ENCODE data around the gene BNC2.

BNC2 gene

GRCh38 chr9:16750553-16750952 is 119.9 kb downstream of the BNC2 start:
- no peak for DNase-seq

- DNase-seq = no peak
These were observed 125.1 kb downstream of the BNC2 start for GRCh38 chr9:16745359-16745758.

GRCh38 chr9:16744394-16744793 is 126.1 kb downstream of the BNC2 start:
- DNase-seq = no peak

- no peak for DNase-seq
These were observed 127.1 kb downstream of the BNC2 start for GRCh38 chr9:16743375-16743774.

GRCh38 chr9:16735001-16735400 is 135.5 kb downstream of the BNC2 start:
- DNase-seq = no peak

- no peak for DNase-seq
These were observed 137.9 kb downstream of the BNC2 start for GRCh38 chr9:16732546-16732945.

GRCh38 chr9:16730162-16730561 is 140.3 kb downstream of the BNC2 start:
- DNase-seq = no peak

GRCh38 chr9:16729651-16730050 is 140.8 kb downstream of the BNC2 start:
- DNase-seq = no peak

GRCh38 chr9:16728137-16728508 is 142.3 kb downstream of the BNC2 start:
- DNase-seq = no peak

GRCh38 chr9:16727452-16728136 is 142.9 kb downstream of the BNC2 start:
- DNase-seq = no peak

- peak; percentile 29 to 59 (median 52) for DNase-seq
These were observed 143.6 kb downstream of the BNC2 start for GRCh38 chr9:16726718-16727451.

- DNase-seq = no peak
These were observed 144.4 kb downstream of the BNC2 start for GRCh38 chr9:16726029-16726428.

GRCh38 chr9:16725066-16725465 is 145.4 kb downstream of the BNC2 start:
- DNase-seq = no peak

GRCh38 chr9:16721972-16722371 is 148.5 kb downstream of the BNC2 start:
- no peak for DNase-seq

- no peak for DNase-seq
These were observed 150.1 kb downstream of the BNC2 start for GRCh38 chr9:16720386-16720785.

- DNase-seq = no peak
These were observed 150.5 kb downstream of the BNC2 start for GRCh38 chr9:16719921-16720320.

GRCh38 chr9:16718952-16719351 is 151.5 kb downstream of the BNC2 start:
- no peak for DNase-seq

GRCh38 chr9:16718296-16718695 is 152.2 kb downstream of the BNC2 start:
- no peak for DNase-seq

- no peak for DNase-seq
These were observed 153.9 kb downstream of the BNC2 start for GRCh38 chr9:16716601-16717000.

- DNase-seq = no peak
These were observed 155.1 kb downstream of the BNC2 start for GRCh38 chr9:16715404-16715803.

GRCh38 chr9:16712787-16713186 is 157.7 kb downstream of the BNC2 start:
- no peak for DNase-seq

GRCh38 chr9:16710888-16711287 is 159.6 kb downstream of the BNC2 start:
- no peak for DNase-seq

- DNase-seq = no peak
These were observed 160.5 kb downstream of the BNC2 start for GRCh38 chr9:16709924-16710323.

GRCh38 chr9:16708656-16709435 is 161.6 kb downstream of the BNC2 start:
- no peak for DNase-seq

Data from suppressor macrophage (primary cell).